ENCODE data around the gene PRR16. TPM values are rescaled to one million over a fixed set of nuclear protein-coding genes. Genes with fewer than 3 reads are reported as not detected.

Gene PRR16
- total and polyA plus RNA-seq, 2 of the 13 experiments (the other 11 are each of a cell fraction or from before 2014, with no cell fraction given) = not detected

- Histone ChIP-seq H3K27me3 (ENCODE audit: control insufficient read depth in 1 of 2, insufficient read depth in 2 of 2, low read length in 2 of 2) (no peaks in the 10 kb centered on the region), H3K9me3 (ENCODE audit: low read length) (no peaks in the 10 kb centered on the region), H3K79me2 (ENCODE audit: insufficient read depth, low read length) (no peaks in the 10 kb centered on the region), H3K36me3 (replicated peaks in 1 of 2; ENCODE audit: control insufficient read depth in 1 of 2, insufficient read depth in 2 of 2, low read length in 2 of 2) (no peaks in the 10 kb centered on the region), H3K4me1 (ENCODE audit: insufficient read depth, low read length) (no peaks in the 10 kb centered on the region), H2AFZ (ENCODE audit: low read length) (no peak overlapping the region), H3K27ac (ENCODE audit: extremely low read length, insufficient read depth, low read length) (no peak overlapping the region), H3K4me2 (ENCODE audit: low read depth, low read length) (no peak overlapping the region), H3K4me3 (replicated peaks in 1 of 3; ENCODE audit: insufficient read depth in 1 of 3, low read depth in 2 of 3, low read length in 3 of 3) (no peak overlapping the region), H3K9ac (ENCODE audit: insufficient read depth, low read depth, low read length) (no peak overlapping the region), H4K20me1 (ENCODE audit: insufficient read depth, low read length) (no peaks in the 10 kb centered on the region)
- intact Hi-C loops (cut with micrococcal nuclease; ENCODE audit: unreplicated experiment) = no loop called here
- POLR2A ChIA-PET = no interaction called here
- BruUV-seq (replicated peaks) = no TSS peak
- in situ Hi-C loops (cut with HindIII; ENCODE audit: extremely low pct_ligation_motif_present, low pct_unique_long_range_greater_than_20kb) = no loop called here
- 19% methylated on average over 3 of the region's 3 CpGs for WGBS (ENCODE audit: low lambda C conversion rate)
- FAIRE-seq = no peak
- no peak for DNase-seq (ENCODE audit: low spot score)
- ATAC-seq = no peak
- TF ChIP-seq, protein P1, sequence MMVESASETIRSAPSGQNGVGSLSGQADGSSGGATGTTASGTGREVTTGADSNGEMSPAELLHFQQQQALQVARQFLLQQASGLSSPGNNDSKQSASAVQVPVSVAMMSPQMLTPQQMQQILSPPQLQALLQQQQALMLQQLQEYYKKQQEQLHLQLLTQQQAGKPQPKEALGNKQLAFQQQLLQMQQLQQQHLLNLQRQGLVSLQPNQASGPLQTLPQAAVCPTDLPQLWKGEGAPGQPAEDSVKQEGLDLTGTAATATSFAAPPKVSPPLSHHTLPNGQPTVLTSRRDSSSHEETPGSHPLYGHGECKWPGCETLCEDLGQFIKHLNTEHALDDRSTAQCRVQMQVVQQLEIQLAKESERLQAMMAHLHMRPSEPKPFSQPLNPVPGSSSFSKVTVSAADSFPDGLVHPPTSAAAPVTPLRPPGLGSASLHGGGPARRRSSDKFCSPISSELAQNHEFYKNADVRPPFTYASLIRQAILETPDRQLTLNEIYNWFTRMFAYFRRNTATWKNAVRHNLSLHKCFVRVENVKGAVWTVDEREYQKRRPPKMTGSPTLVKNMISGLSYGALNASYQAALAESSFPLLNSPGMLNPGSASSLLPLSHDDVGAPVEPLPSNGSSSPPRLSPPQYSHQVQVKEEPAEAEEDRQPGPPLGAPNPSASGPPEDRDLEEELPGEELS (CRISPR knock-in tag; IDR thresholded peaks at IDR 0.05) = no peak
- no peak for TF ChIP-seq ZNF704 (CRISPR knock-in tag; IDR thresholded peaks at IDR 0.05; ENCODE audit: borderline replicate concordance)
- TF ChIP-seq KAT8 (CRISPR knock-in tag; IDR thresholded peaks at IDR 0.05) = no peak
- TF ChIP-seq ZNF275 (CRISPR knock-in tag; IDR thresholded peaks at IDR 0.05; ENCODE audit: borderline replicate concordance) = no peak
- no peak for TF ChIP-seq ATAD3A (CRISPR knock-in tag; IDR thresholded peaks at IDR 0.05)
- no peak for TF ChIP-seq ELF3 (CRISPR knock-in tag; IDR thresholded peaks at IDR 0.05)
- TF ChIP-seq SNAI1 (CRISPR knock-in tag; IDR thresholded peaks at IDR 0.05; ENCODE audit: borderline replicate concordance) = no peak
- TF ChIP-seq DRAP1 (CRISPR knock-in tag; IDR thresholded peaks at IDR 0.05) = no peak
- TF ChIP-seq TEAD3 (CRISPR knock-in tag; optimal IDR thresholded peaks at IDR 0.05; ENCODE audit: borderline replicate concordance) = no peak
- CTCF ChIA-PET (ENCODE audit: low intra/inter-chr PET ratio, low total read pairs) = no interaction called here
These were observed 63.2 kb downstream of the PRR16 start for GRCh38 chr5:120527251-120527650.
